GM18907 (cell line): ENCODE data around the gene ZNF785.
A peak's percentile ranks its signal among the peaks of the same experiment; 100 is the strongest.
"Not testable (repeated sequence)": the region's sequence is repeated elsewhere in the genome, so short reads cannot be mapped to it uniquely, and the experiment has no call there.

Source experiments
- ATAC-seq: cut with Tn5 transposase; IDR thresholded peaks from one replicate; pipeline ENCODE4 v1.9.1; 2021; ENCODE audit warnings: mild to moderate bottlenecking, moderate library complexity; ENCODE audit not compliant: unreplicated experiment

The ZNF785 gene

GRCh38 chr16:30540916-30541464 lies 44.5 kb downstream of the ZNF785 start:
- ATAC-seq: not testable (repeated sequence)

- not testable (repeated sequence) for ATAC-seq
Measured at GRCh38 chr16:30539986-30540526, 45.4 kb downstream of the ZNF785 start.

GRCh38 chr16:30539000-30539964 lies 46.2 kb downstream of the ZNF785 start:
- ATAC-seq: no peak

GRCh38 chr16:30536391-30537024 lies 49.0 kb downstream of the ZNF785 start:
- ATAC-seq: not testable (repeated sequence)

GRCh38 chr16:30535777-30536190 lies 49.7 kb downstream of the ZNF785 start:
- peak; percentile 46 for ATAC-seq

- peak; percentile 13 for ATAC-seq
Measured at GRCh38 chr16:30535106-30535776, 50.3 kb downstream of the ZNF785 start.

- ATAC-seq: peak; percentile 66
Measured at GRCh38 chr16:30534368-30535105, 51.0 kb downstream of the ZNF785 start, which contains the start of gene ZNF747. TSS of gene ZNF747 (minus strand) at chr16:30534858. CDS start at chr16:30534679, 179 bp downstream.

- peak; percentile 31 for ATAC-seq
Measured at GRCh38 chr16:30533748-30534367, 51.6 kb downstream of the ZNF785 start.

- ATAC-seq: no peak
Measured at GRCh38 chr16:30533146-30533522, 52.4 kb downstream of the ZNF785 start.

GRCh38 chr16:30532285-30533145 lies 53.0 kb downstream of the ZNF785 start:
- ATAC-seq: no peak
